SIG-M5 treated with dmso at 0.1 percent for 504 hours (cell line): Measurements from ENCODE around the gene PLEKHG3.

Experiments used
- DNase-seq: peaks from one replicate; lab custom pipeline; 2025; ENCODE audit not compliant: unreplicated experiment; lab: John Stamatoyannopoulos, UW

Gene PLEKHG3

GRCh38 chr14:64725879-64726584, 21.8 kb downstream of the PLEKHG3 start:
- DNase-seq = no peak

GRCh38 chr14:64726585-64726890, 22.3 kb downstream of the PLEKHG3 start:
- DNase-seq = peak; percentile 20

- no peak for DNase-seq
Measured at GRCh38 chr14:64727551-64728071, 23.4 kb downstream of the PLEKHG3 start.

- no peak for DNase-seq
Measured at GRCh38 chr14:64728106-64728505, 23.9 kb downstream of the PLEKHG3 start.

- no peak for DNase-seq
Measured at GRCh38 chr14:64728856-64729255, 24.6 kb downstream of the PLEKHG3 start.

GRCh38 chr14:64729386-64730060, 25.3 kb downstream of the PLEKHG3 start:
- DNase-seq = no peak

GRCh38 chr14:64730061-64730440, 25.8 kb downstream of the PLEKHG3 start:
- DNase-seq = no peak

GRCh38 chr14:64730681-64731080, 26.5 kb downstream of the PLEKHG3 start:
- no peak for DNase-seq

GRCh38 chr14:64731141-64731581, 26.9 kb downstream of the PLEKHG3 start:
- DNase-seq = no peak

GRCh38 chr14:64732066-64732465, 27.8 kb downstream of the PLEKHG3 start:
- no peak for DNase-seq

- DNase-seq = no peak
Measured at GRCh38 chr14:64732536-64733120, 28.4 kb downstream of the PLEKHG3 start.

GRCh38 chr14:64733321-64733720, 29.1 kb downstream of the PLEKHG3 start:
- DNase-seq = no peak

- DNase-seq = no peak
Measured at GRCh38 chr14:64733899-64734298, 29.7 kb downstream of the PLEKHG3 start.

- no peak for DNase-seq
Measured at GRCh38 chr14:64734990-64735389, 30.8 kb downstream of the PLEKHG3 start.

- no peak for DNase-seq
Measured at GRCh38 chr14:64736271-64737169, 32.3 kb downstream of the PLEKHG3 start.

GRCh38 chr14:64737391-64738280, 33.4 kb downstream of the PLEKHG3 start:
- no peak for DNase-seq

GRCh38 chr14:64738281-64738804, 34.1 kb downstream of the PLEKHG3 start:
- DNase-seq = no peak

GRCh38 chr14:64741200-64741599, 37.0 kb downstream of the PLEKHG3 start:
- DNase-seq = no peak

GRCh38 chr14:64741961-64742360, 37.7 kb downstream of the PLEKHG3 start:
- no peak for DNase-seq

GRCh38 chr14:64743061-64743460, 38.8 kb downstream of the PLEKHG3 start:
- DNase-seq = no peak
